GM12865 (cell line): ENCODE results near the gene IFIT2.

Source experiments
- DNase-seq: peaks from one replicate; pipeline ENCODE4 v3.0.0; 2010; ENCODE audit warnings: low read depth
- H3K4me3 ChIP-seq: 2 replicates; pipeline ENCODE4 v1.5.1; 2011; ENCODE audit warnings: mild to moderate bottlenecking, low read depth, low read length, control low read depth
- TF ChIP-seq, protein P1 (sequence below): IDR thresholded peaks from 2 replicates; pipeline ENCODE4 v1.5.1; 2011; ENCODE audit warnings: low read length, control low read depth, low read depth, inconsistent platforms; ENCODE audit not compliant: insufficient read depth; ENCODE audit errors: missing control alignments

Gene IFIT2

DNA sequence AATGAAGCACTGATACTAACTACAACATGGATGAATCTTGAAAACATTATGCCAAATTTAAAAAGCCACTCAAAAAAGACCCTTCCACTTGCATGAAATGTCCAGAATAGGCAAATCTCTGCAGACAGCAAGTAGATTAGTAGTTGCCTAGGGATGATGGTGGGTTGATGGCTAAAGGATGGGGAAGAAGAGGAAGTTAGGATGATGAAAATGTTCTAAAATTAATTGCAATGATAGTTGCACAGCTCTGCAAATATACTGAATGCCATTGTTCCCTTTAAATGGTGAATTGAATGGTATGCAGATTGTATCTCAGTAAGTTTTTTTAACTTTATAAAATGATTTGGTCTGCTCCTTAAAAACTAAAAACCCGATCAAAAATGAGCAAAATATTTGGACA, 43.0 kb upstream of the IFIT2 start:
- no peak overlapping the region for H3K4me3 ChIP-seq
- TF ChIP-seq, protein P1, sequence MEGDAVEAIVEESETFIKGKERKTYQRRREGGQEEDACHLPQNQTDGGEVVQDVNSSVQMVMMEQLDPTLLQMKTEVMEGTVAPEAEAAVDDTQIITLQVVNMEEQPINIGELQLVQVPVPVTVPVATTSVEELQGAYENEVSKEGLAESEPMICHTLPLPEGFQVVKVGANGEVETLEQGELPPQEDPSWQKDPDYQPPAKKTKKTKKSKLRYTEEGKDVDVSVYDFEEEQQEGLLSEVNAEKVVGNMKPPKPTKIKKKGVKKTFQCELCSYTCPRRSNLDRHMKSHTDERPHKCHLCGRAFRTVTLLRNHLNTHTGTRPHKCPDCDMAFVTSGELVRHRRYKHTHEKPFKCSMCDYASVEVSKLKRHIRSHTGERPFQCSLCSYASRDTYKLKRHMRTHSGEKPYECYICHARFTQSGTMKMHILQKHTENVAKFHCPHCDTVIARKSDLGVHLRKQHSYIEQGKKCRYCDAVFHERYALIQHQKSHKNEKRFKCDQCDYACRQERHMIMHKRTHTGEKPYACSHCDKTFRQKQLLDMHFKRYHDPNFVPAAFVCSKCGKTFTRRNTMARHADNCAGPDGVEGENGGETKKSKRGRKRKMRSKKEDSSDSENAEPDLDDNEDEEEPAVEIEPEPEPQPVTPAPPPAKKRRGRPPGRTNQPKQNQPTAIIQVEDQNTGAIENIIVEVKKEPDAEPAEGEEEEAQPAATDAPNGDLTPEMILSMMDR = no peak
- no peak for DNase-seq

DNA sequence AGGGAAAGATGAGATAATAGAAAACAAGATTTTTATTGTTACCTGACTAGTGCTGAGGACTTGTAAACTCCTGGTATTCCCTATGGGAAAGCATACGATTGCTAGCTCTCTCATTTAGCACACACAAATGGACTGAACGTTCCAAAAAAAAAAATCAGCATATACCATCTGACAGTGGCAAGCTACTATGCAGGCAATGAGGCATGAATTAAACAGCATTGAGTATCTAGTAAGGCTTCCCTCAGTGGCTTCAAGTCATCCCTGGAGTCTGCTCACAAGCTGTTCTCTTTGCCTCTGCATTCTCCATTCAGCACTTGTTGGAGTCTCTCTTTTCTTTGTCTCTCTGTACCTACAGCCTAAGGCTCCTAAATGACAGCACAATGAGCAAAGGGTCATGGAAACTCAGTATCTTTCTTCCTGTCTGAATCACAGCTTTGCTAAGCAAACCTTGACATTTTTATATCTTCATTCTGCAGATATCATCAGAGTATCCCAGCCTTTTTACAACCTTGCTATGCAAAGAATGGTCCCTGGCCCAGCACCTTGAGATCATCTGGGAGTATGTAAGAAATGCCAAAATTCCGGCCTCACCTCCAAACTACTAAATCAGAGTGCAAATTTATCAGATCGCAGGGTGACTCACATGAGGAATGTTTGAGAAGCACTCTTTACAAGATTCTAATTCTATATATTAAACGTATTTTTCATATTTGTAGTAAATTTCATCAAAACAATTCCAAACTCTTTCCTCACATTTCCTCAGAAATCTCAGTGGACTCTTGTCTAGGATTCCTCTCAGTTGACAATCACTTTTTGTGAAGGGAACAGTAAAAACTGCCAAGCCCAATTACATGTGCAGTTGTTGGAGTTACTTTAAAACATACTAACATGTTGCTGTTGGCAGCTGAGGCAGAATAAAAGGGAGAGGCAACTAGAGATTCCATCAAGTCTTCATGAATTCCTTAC, 39.5 kb upstream of the IFIT2 start:
- no peak overlapping the region for H3K4me3 ChIP-seq
- DNase-seq = no peak
- TF ChIP-seq, protein P1 = no peak

DNA sequence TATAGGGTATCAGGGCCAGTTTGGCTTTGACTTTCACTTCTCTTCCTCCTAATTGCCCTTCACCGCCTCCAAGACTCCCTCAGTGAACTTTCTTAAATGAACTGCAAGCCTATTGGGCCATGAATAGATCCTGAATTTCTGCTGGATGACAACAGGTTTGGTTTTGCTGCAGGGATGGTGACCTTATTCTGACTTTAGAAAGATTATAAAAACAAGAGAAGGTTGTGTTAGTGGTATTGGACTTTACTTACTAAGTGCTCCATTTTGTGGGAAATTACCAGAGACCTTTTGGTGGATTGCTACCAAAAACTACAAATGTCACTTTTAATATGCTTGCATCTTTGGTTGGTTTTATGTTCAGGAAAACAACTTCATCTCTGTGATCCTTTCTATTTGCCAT, 38.8 kb upstream of the IFIT2 start:
- TF ChIP-seq, protein P1 = no peak
- H3K4me3 ChIP-seq = no peak overlapping the region
- no peak for DNase-seq

DNA sequence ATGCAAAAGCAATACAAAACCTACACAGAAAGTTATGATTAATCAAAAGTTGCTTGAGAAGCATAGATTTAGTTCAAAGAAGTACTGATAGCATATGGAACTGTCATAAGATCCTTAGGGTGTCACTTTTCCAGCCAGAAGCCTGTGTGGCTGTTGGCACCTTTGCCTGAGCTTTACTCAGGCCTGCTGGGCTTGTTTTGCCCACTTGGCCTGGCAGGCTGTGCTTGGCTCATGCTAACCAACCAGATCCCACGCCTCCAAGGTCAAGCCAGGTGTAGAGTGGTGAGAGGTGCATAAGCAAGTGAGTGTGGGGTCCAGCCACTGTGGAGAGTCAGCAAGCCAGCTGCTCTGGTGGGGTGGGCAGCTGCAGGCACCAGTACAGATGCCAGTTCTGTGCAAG, 38.3 kb upstream of the IFIT2 start:
- no peak overlapping the region for H3K4me3 ChIP-seq
- TF ChIP-seq, protein P1 = no peak
- DNase-seq = no peak

DNA sequence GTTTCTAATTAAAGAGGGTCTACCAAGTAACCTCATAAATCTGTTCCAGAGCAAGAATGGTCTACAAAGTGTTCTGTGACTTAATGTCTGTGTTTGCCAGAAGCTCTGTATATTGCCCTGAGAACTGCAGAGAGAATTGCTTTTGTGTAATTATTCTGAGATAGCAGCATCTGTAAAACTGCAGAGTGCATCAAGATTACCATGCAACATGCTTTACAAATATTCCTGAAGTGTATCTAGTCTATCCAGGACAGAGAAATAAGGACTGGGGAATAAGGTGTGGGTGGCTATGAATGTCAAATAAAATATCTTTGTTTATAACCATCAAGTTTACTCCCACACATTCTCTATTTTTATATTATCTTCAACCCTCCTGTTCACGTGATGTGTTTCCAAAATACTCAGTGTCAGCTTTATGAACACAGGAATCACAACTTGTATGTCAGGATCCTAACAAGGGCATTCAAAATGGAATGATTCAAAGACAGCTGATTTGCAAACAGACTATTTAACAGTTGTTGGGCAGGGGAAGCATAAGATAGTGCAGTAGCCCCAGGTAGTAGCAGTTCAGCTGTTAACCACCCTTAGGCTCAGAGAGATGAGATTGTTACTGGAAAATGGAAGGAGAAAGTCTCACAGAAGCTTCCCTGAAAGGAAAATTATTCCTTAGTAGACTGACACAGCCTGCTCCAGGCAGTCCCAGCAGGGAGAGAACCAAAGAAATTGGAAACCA, 35.0 kb upstream of the IFIT2 start:
- H3K4me3 ChIP-seq = no peak overlapping the region
- TF ChIP-seq, protein P1 = no peak
- DNase-seq = no peak

DNA sequence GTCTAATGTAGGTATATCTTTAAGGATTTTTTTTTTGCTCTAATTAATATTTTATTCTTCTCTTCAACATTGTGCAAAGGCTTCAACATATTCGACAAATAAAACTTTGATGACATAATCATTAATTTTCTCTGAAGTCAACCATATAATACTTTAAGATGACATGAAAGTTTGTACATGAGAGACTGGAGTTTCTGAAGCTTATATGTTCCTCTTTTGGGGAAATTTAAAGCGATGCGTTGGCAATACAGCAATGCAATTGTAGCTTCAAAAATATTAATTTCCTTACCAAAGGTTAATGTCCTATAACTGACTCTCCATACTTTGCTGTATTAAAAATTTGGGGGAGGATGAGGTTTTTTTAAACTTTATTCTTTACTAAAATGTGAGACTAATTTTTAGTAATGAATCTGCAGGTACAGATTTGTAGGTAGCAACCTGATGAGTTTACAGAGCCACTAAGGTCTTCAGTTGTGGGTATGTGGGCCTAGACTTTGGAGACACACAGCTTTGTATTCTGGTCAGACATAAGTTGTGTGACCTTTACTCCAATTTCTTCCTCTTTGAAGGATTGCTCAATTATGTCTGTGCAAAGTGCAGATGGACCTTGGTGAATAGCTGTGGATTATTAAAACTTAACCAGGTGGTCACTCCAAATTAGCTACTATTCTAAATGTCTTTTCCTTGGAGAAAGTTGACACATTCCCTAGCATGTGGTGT, 32.3 kb upstream of the IFIT2 start:
- no peak for DNase-seq
- TF ChIP-seq, protein P1 = no peak
- H3K4me3 ChIP-seq = no peak overlapping the region
